ENCODE results near the gene NOC4L. TPM values are rescaled to one million over a fixed set of nuclear protein-coding genes. Genes with fewer than 3 reads are reported as not detected.

The NOC4L gene
- total and polyA plus RNA-seq, 7 donors, result 7.9 to 36.7 (median 25.7) TPM

DNA sequence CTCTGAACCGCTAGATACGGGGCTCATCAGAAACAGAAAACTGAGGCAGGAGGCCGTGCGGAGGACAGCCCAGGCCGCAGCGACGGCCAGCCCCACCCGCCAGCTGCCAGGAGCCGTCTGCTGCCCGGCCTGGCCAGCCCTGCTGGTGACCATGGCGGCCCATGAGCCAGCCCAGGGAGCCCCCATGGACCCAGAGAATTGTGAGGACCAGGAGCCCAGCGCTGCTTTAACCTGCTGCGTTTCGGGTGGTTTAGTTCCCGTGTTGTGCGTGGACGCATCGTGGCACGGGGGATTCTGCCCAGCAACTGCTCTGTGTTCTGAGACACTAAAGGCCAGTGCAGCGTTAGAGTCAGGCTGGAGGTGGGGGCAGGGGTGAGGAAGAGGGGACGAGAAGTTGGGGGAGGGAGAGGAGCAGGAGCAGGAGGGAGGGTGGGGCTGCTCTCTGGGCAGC lies 44.2 kb downstream of the NOC4L start:
- no peak for DNase-seq
- no peak overlapping the region for H3K27ac ChIP-seq
- no peaks in the 10 kb centered on the region for H3K36me3 ChIP-seq (ENCODE audit: insufficient read depth in 1 of 2, low read depth in 1 of 2)
- intact Hi-C loops (cut with DNase I), result no loop called here
- TF ChIP-seq, protein P1, sequence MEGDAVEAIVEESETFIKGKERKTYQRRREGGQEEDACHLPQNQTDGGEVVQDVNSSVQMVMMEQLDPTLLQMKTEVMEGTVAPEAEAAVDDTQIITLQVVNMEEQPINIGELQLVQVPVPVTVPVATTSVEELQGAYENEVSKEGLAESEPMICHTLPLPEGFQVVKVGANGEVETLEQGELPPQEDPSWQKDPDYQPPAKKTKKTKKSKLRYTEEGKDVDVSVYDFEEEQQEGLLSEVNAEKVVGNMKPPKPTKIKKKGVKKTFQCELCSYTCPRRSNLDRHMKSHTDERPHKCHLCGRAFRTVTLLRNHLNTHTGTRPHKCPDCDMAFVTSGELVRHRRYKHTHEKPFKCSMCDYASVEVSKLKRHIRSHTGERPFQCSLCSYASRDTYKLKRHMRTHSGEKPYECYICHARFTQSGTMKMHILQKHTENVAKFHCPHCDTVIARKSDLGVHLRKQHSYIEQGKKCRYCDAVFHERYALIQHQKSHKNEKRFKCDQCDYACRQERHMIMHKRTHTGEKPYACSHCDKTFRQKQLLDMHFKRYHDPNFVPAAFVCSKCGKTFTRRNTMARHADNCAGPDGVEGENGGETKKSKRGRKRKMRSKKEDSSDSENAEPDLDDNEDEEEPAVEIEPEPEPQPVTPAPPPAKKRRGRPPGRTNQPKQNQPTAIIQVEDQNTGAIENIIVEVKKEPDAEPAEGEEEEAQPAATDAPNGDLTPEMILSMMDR (IDR thresholded peaks at IDR 0.05), result no peak
- WGBS, 3 donors, result 71 to 77% (median 75%) methylated on average over 21 of the region's 21 CpGs
- peaks cover 0 to 11% (median 2%) of the 10 kb centered on the region in 3 donors for H3K27me3 ChIP-seq (ENCODE audit: insufficient read depth in 3 of 3, low read length in 2 of 3)
- H3K4me1 ChIP-seq, result peaks cover 10% of the 10 kb centered on the region
- no peak for ATAC-seq
- H3K9me3 ChIP-seq, result no peaks in the 10 kb centered on the region
- H3K4me3 ChIP-seq, result peak overlapping the region; percentile 84

- Histone ChIP-seq H3K36me3 (ENCODE audit: insufficient read depth in 1 of 2, low read depth in 1 of 2) (no peaks in the 10 kb centered on the region), H3K27ac (peak overlapping the region; percentile 79), H3K4me1 (peaks cover 10% of the 10 kb centered on the region), H3K9me3 (no peaks in the 10 kb centered on the region), H3K4me3 (peak overlapping the region; percentile 84), H3K27me3 (ENCODE audit: insufficient read depth in 3 of 3, low read length in 2 of 3) (peaks cover 0 to 11% (median 7%) of the 10 kb centered on the region in 3 donors)
- no peak for DNase-seq
- no peak for ATAC-seq
- TF ChIP-seq, protein P1 (IDR thresholded peaks at IDR 0.05), result no peak
- intact Hi-C loops (cut with DNase I), result no loop called here
- WGBS, 3 donors, result 22 to 24% (median 24%) methylated on average over 18 to 20 of the region's 20 CpGs
Measured at GRCh38 chr12:132188916-132189325, 44.7 kb downstream of the NOC4L start.

DNA sequence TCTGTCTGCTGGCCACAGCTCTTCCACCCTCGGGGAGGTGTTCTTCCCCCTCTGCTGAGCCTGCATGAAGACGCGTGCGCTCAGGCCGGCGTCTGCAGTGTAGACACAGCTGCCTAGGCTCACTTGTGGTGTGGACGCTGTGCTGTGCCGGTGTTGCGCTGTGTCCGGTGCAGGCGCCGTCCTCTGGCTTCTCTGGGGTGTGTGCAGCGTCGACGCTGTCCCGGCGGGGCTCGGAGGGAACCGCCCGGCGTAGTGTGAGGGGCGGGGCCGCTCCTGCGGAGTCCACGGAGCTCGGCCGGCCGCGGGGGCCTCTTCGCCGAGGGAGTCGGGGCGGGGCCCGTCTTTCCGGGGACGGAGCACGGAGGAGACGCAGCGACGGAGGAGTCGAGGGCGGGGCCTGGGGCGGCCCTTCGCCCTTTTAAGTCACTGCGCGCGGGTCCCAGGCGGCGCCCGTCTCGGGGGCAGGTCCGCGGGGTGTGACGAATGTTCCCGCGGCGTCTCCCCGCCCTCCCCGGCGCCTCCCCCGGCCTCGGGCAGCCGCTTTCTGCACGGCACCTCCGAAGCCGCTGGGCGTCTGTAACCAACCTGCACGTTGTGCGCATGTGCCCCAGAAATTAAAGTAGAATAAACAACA lies 45.2 kb downstream of the NOC4L start:
- peaks cover 10% of the 10 kb centered on the region for H3K4me1 ChIP-seq
- intact Hi-C loops (cut with DNase I), result no loop called here
- peak overlapping the region; percentile 79 for H3K27ac ChIP-seq
- no peaks in the 10 kb centered on the region for H3K36me3 ChIP-seq (ENCODE audit: insufficient read depth in 1 of 2, low read depth in 1 of 2)
- no peaks in the 10 kb centered on the region for H3K9me3 ChIP-seq
- DNase-seq (peak; percentile 89 to 96), ATAC-seq (peak; percentile 90 to 98 (median 97))
- peak overlapping the region; percentile 84 for H3K4me3 ChIP-seq
- TF ChIP-seq, protein P1 (IDR thresholded peaks at IDR 0.05), result no peak
- WGBS, 3 donors, result 0 to 1% (median 1%) methylated on average over 46 to 69 of the region's 69 CpGs
- H3K27me3 ChIP-seq (ENCODE audit: insufficient read depth in 3 of 3, low read length in 2 of 3), result peaks cover 0 to 11% (median 10%) of the 10 kb centered on the region in 3 donors

- Histone ChIP-seq H3K4me3 (peak overlapping the region; percentile 84), H3K27ac (peak overlapping the region; percentile 79), H3K36me3 (ENCODE audit: insufficient read depth in 1 of 2, low read depth in 1 of 2) (no peaks in the 10 kb centered on the region), H3K9me3 (no peaks in the 10 kb centered on the region), H3K4me1 (peaks cover 10% of the 10 kb centered on the region), H3K27me3 (ENCODE audit: insufficient read depth in 3 of 3, low read length in 2 of 3) (peaks cover 0 to 10% (median 8%) of the 10 kb centered on the region in 3 donors)
- intact Hi-C loops (cut with DNase I), result no loop called here
- DNase-seq, result peak in 1 of 2 donors; percentile 32
- TF ChIP-seq, protein P1 (IDR thresholded peaks at IDR 0.05), result no peak
- ATAC-seq, result peak; percentile 11 to 40 (median 19)
- 31 to 42% (median 35%) methylated on average over 54 to 59 of the region's 59 CpGs for WGBS, 3 donors
Measured at GRCh38 chr12:132190012-132190755, 45.9 kb downstream of the NOC4L start.
